Measurements from ENCODE around the gene KRTAP10-4. TPM values are rescaled to one million over a fixed set of nuclear protein-coding genes. Genes with fewer than 3 reads are reported as not detected.
"Not testable (repeated sequence)": the region's sequence is repeated elsewhere in the genome, so short reads cannot be mapped to it uniquely, and the experiment has no call there.

Gene KRTAP10-4
- total RNA-seq, 1 donor from 2014 or later = not detected

GRCh38 chr21:44548922-44549321 is 24.6 kb upstream of the KRTAP10-4 start:
- H3K27ac ChIP-seq = no peak overlapping the region
- intact Hi-C loops (cut with DNase I) = no loop called here
- no peaks in the 10 kb centered on the region for H3K36me3 ChIP-seq
- DNase-seq (ENCODE audit: low spot score in 2 of 2) = no peak
- H3K9me3 ChIP-seq = peaks cover 3 to 6% of the 10 kb centered on the region in 2 donors
- H3K27me3 ChIP-seq = no peaks in the 10 kb centered on the region
- no peak for TF ChIP-seq CTCF (IDR thresholded peaks at IDR 0.05)
- H3K4me1 ChIP-seq = no peaks in the 10 kb centered on the region
- H3K4me3 ChIP-seq = no peak overlapping the region

- no peak for DNase-seq (ENCODE audit: low spot score in 2 of 2)
- Histone ChIP-seq H3K27ac (no peak overlapping the region), H3K36me3 (no peaks in the 10 kb centered on the region), H3K4me1 (no peaks in the 10 kb centered on the region), H3K4me3 (no peak overlapping the region), H3K27me3 (no peaks in the 10 kb centered on the region), H3K9me3 (peaks cover 3 to 6% of the 10 kb centered on the region in 2 donors)
- intact Hi-C loops (cut with DNase I) = no loop called here
- TF ChIP-seq CTCF (IDR thresholded peaks at IDR 0.05) = no peak
Observed at GRCh38 chr21:44549525-44550211, 23.9 kb upstream of the KRTAP10-4 start.

- H3K27ac ChIP-seq; DNase-seq (ENCODE audit: low spot score in 2 of 2); intact Hi-C loops (cut with DNase I): not testable (repeated sequence)
Observed at GRCh38 chr21:44550285-44550684, 23.2 kb upstream of the KRTAP10-4 start.

GRCh38 chr21:44550807-44551206 is 22.7 kb upstream of the KRTAP10-4 start:
- no peaks in the 10 kb centered on the region for H3K36me3 ChIP-seq
- H3K27ac ChIP-seq = no peak overlapping the region
- H3K27me3 ChIP-seq = no peaks in the 10 kb centered on the region
- no peaks in the 10 kb centered on the region for H3K4me1 ChIP-seq
- peaks cover 3 to 6% of the 10 kb centered on the region in 2 donors for H3K9me3 ChIP-seq
- intact Hi-C loops (cut with DNase I) = no loop called here
- TF ChIP-seq CTCF (IDR thresholded peaks at IDR 0.05) = no peak
- no peak overlapping the region for H3K4me3 ChIP-seq
- no peak for DNase-seq (ENCODE audit: low spot score in 2 of 2)

More at GRCh38 chr21:44550285-44550684, 23.2 kb upstream of the KRTAP10-4 start:
- H3K4me1 ChIP-seq, H3K4me3 ChIP-seq, H3K27me3 ChIP-seq, H3K36me3 ChIP-seq, H3K9me3 ChIP-seq: not testable (repeated sequence)

GRCh38 chr21:44551340-44551961 is 22.1 kb upstream of the KRTAP10-4 start, which contains the start of gene KRTAP10-2:
KRTAP10-2 (minus strand) TSS chr21:44551505; CDS start chr21:44551458, 47 bp downstream.
- Histone ChIP-seq H3K27ac (no peak within 1 kb of the TSS), H3K27me3 (no peaks in the 10 kb centered on the region), H3K4me1 (no peaks in the 10 kb centered on the region), H3K4me3 (no peak within 1 kb of the TSS), H3K9me3 (peaks cover 1 to 3% of the 10 kb centered on the region in 2 donors), H3K36me3 (no peaks in the 10 kb centered on the region)
- TF ChIP-seq CTCF (IDR thresholded peaks at IDR 0.05) = no peak
- DNase-seq (ENCODE audit: low spot score in 2 of 2) = no peak
- intact Hi-C loops (cut with DNase I) = no loop called here

- no peak for DNase-seq (ENCODE audit: low spot score in 2 of 2)
- Histone ChIP-seq H3K4me3 (no peak overlapping the region), H3K9me3 (peaks cover 0 to 2% of the 10 kb centered on the region in 2 donors), H3K27ac (no peak overlapping the region), H3K36me3 (no peaks in the 10 kb centered on the region), H3K4me1 (no peaks in the 10 kb centered on the region), H3K27me3 (no peaks in the 10 kb centered on the region)
- no peak for TF ChIP-seq CTCF (IDR thresholded peaks at IDR 0.05)
- intact Hi-C loops (cut with DNase I) = no loop called here
Observed at GRCh38 chr21:44552136-44552535, 21.4 kb upstream of the KRTAP10-4 start.

Data from ascending aorta (tissue), 2 donors.